Transverse colon (tissue), 4 donors: ENCODE results near the gene CABP4. TPM values are rescaled to one million over a fixed set of nuclear protein-coding genes. Genes with fewer than 3 reads are reported as not detected.
A peak's percentile ranks its signal among the peaks of the same experiment; 100 is the strongest.

ENCODE experiments used
- DNase-seq: peaks from one replicate; pipeline ENCODE4 v3.0.0-alpha.2; 2019
- H3K27ac ChIP-seq, 4 donors: fragments of 200-600 bp; sonication (generic); 2 replicates each; pipeline ENCODE4 v1.5.1; 2016 to 2018; ENCODE audit warnings: inconsistent platforms in 4 of 4
- H3K27me3 ChIP-seq: fragments of 200-600 bp; sonication (generic); 2 replicates; pipeline ENCODE4 v1.5.1; 2017; ENCODE audit warnings: inconsistent platforms
- H3K36me3 ChIP-seq, 4 donors: fragments of 200-600 bp; sonication (generic); 2 replicates each; pipeline ENCODE4 v1.5.1; 2017 to 2019; ENCODE audit warnings: inconsistent platforms in 4 of 4
- H3K4me1 ChIP-seq, 4 donors: fragments of 200-600 bp; sonication (generic); 2 replicates each; pipeline ENCODE4 v1.5.1; 2017 to 2020; ENCODE audit warnings: inconsistent platforms in 4 of 4
- H3K4me3 ChIP-seq, 4 donors: fragments of 200-600 bp; sonication (generic); 1 replicate in 1 of 4; 2 replicates in 3 of 4; pipeline versions ENCODE4 v1.5.1 to v1.6.1; 2017 to 2019; ENCODE audit warnings: inconsistent platforms in 4 of 4
- H3K9me3 ChIP-seq, 2 donors: fragments of 200-600 bp; sonication (generic); 2 replicates each; pipeline ENCODE4 v1.5.1; 2017 to 2019; ENCODE audit warnings: inconsistent platforms in 2 of 2
- EP300 ChIP-seq: sonication (generic); formaldehyde crosslinking; IDR thresholded peaks from one replicate; pipeline ENCODE4 v1.6.1; 2017; ENCODE audit warnings: antibody characterized with exemption, low read depth
- POLR2A ChIP-seq: fragments of 450-650 bp; IDR thresholded peaks from one replicate; pipeline ENCODE4 v1.6.1; 2016; ENCODE audit warnings: antibody characterized with exemption, mild to moderate bottlenecking, moderate library complexity
- POLR2AphosphoS5 ChIP-seq, 3 donors: sonication (generic); formaldehyde crosslinking; IDR thresholded peaks; one replicate each; pipeline ENCODE4 v1.6.1; 2016; ENCODE audit warnings: antibody characterized with exemption in 3 of 3
- WGBS, 2 donors: methylation state at CpG; one replicate each; pipeline ENCODE4 v1.1.5; 2018; ENCODE audit warnings: low coverage in 1 of 2; 5-methylcytosine and 5-hydroxymethylcytosine counted together
- in situ Hi-C, 4 donors: fragments of 200-750 bp; cut with MboI; loops; one replicate each; pipeline versions ENCODE4 v1.15.0 to v1.15.1; 2017; ENCODE audit warnings: low sequenced_read_pairs in 3 of 4, low pct_ligation_motif_present in 1 of 4, low pct_unique_long_range_greater_than_20kb in 1 of 4
- intact Hi-C: fragments of 100-400 bp; cut with DNase I; formaldehyde crosslinking; loops from one replicate; pipeline ENCODE4 v1.15.1; 2023; ENCODE audit warnings: low total_unique reads
- total RNA-seq, 4 donors: library from RNA; depleted of rRNA; stranded (reverse); fragments of >200 nt; gene quantifications; one replicate each; pipeline ENCODE4 v1.1.0, GENCODE V29; 2016
- TF ChIP-seq, protein P1 (sequence below), 5 experiments: fragments of 200-600 bp in 3 of 5; fragments of 450-650 bp in 2 of 5; sonication (generic) in 3 of 5; IDR thresholded peaks; 1 replicate in 2 of 5; 2 replicates in 3 of 5; pipeline ENCODE4 v1.5.1; 2016 to 2017; ENCODE audit warnings: antibody characterized with exemption in 5 of 5, inconsistent platforms in 3 of 5, mild to moderate bottlenecking in 2 of 5, moderate library complexity in 1 of 5

Gene CABP4
- total RNA-seq, 4 donors from 2014 or later, result 1.2 to 2.2 TPM; not detected in 2

GRCh38 chr11:67438158-67438902, 16.8 kb upstream of the CABP4 start:
- in situ Hi-C loops (no loop called here), intact Hi-C loops (no loop called here)
- Histone ChIP-seq H3K9me3 (no peaks in the 10 kb centered on the region), H3K4me1 (peaks cover 6 to 41% (median 22%) of the 10 kb centered on the region in 4 donors), H3K27me3 (no peaks in the 10 kb centered on the region), H3K27ac (peak overlapping the region; percentile 72 to 83 (median 74)), H3K4me3 (peak overlapping the region in 3 of 4 donors; percentile 2 to 41 (median 15)), H3K36me3 (peaks cover 0 to 5% (median 0%) of the 10 kb centered on the region in 4 donors)
- peak; percentile 76 for DNase-seq
- TF ChIP-seq, protein P1, sequence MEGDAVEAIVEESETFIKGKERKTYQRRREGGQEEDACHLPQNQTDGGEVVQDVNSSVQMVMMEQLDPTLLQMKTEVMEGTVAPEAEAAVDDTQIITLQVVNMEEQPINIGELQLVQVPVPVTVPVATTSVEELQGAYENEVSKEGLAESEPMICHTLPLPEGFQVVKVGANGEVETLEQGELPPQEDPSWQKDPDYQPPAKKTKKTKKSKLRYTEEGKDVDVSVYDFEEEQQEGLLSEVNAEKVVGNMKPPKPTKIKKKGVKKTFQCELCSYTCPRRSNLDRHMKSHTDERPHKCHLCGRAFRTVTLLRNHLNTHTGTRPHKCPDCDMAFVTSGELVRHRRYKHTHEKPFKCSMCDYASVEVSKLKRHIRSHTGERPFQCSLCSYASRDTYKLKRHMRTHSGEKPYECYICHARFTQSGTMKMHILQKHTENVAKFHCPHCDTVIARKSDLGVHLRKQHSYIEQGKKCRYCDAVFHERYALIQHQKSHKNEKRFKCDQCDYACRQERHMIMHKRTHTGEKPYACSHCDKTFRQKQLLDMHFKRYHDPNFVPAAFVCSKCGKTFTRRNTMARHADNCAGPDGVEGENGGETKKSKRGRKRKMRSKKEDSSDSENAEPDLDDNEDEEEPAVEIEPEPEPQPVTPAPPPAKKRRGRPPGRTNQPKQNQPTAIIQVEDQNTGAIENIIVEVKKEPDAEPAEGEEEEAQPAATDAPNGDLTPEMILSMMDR (IDR thresholded peaks at IDR 0.05), result no peak
- TF ChIP-seq POLR2A, result peak; percentile 21
- no peak for TF ChIP-seq EP300
- TF ChIP-seq POLR2AphosphoS5 (IDR thresholded peaks at IDR 0.05), result peak in 1 of 3 donors; percentile 65
- 87% methylated on average over 39 of the region's 41 CpGs; no CpG with 5 or more reads in 1 of the 2 donors for WGBS, 2 donors

DNA sequence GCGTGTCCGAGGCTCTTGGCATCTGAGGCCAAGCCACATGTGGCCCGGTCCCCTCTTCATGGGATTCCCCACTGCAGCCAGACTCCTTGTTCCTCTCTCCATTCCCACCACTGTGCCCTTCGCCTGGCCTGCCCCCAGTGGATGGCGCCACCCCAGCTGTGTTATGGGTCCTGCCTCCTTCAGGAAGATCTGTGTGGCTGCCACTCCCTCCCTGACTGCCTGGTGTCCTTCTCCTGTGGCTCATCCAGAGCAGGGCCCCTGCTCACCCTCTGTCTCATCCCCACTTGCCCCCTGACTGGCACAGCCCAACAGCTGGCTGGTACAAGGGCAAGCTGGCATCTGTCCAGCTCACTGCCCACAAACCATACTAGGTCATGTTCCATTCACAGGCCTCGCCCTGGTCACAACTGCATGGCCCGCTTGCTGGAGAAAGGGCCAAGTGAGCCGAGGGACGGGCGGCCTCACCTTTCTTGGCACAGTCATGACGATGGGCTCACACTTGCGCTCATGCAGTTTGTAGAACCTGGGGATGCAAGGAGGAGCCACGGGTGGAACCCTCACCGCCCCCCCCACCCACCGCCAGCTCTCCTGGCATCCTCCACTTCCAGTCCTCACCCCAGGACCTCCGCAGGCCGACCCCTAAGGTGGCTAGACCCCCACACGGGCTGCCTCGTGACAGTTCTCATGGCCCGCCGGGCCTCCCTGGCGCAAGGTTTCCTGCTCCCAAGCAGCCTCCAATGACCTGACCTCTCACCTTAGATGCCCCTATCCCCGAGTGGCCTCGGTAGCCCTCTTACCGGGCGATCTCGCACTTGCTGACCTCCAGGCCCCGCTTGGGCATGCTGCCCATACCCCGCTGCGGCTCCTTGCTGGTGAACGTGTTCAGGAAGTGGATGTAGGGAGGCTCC, 15.6 kb upstream of the CABP4 start:
- Histone ChIP-seq H3K27me3 (no peaks in the 10 kb centered on the region), H3K9me3 (no peaks in the 10 kb centered on the region), H3K4me1 (peaks cover 8 to 48% (median 27%) of the 10 kb centered on the region in 4 donors), H3K27ac (peak overlapping the region; percentile 72 to 83 (median 74)), H3K4me3 (no peak overlapping the region), H3K36me3 (no peaks in the 10 kb centered on the region)
- in situ Hi-C loops, result no loop called here
- no peak for TF ChIP-seq EP300
- TF ChIP-seq, protein P1 (IDR thresholded peaks at IDR 0.05), result peak in 2 of 5 experiments; percentile 18 to 22
- WGBS, 2 donors, result 80% methylated on average over 31 of the region's 31 CpGs; no CpG with 5 or more reads in 1 of the 2 donors
- DNase-seq, result peak; percentile 62
- intact Hi-C loops, result no loop called here

DNA sequence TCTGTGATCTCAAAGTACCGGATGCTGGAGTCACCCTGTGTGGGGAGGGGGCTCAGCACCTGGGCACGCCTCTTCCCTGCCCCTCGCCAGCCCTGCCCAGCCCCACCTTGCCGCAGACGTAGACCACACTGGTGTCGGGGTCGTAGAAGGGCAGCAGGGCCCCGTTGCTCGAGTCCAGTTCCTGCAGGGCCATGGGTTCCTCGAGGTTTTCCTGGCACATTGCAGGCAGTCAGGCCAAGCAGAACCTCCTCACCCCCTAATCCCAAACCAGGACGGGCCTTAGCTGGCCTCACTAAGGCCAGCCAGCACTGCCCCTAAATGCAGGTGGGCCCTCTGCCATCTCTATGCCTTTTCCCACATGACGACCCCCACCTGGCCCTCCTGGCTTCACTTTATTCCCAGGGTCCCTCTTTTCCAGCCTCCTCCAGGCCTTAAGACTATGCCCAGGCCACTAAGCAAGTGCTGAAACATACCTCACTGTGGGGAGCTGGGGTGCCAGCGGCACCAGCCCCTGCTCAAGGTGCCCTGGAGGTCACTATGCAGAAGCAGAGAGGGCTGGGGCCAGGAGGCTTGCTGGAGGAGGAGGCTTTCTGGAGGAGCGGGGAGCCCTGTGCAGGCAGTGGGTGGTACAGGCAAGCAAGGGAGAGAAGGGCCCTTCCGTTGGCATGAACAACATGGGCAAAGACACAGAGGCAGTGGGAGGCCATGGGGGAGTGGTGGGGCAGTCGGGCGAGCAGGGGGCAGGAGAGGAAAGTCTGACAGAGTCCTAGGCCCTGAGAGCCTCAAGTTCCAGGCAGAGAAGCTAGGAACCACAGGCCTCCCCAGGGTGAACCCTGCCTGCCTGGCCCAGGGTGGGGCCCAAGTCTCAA, 14.7 kb upstream of the CABP4 start:
- Histone ChIP-seq H3K36me3 (no peaks in the 10 kb centered on the region), H3K9me3 (no peaks in the 10 kb centered on the region), H3K4me1 (peaks cover 8 to 57% (median 32%) of the 10 kb centered on the region in 4 donors), H3K27me3 (no peaks in the 10 kb centered on the region), H3K4me3 (no peak overlapping the region), H3K27ac (peak overlapping the region; percentile 72 to 83 (median 74))
- in situ Hi-C loops (no loop called here), intact Hi-C loops (no loop called here)
- DNase-seq, result no peak
- WGBS, 2 donors, result 75 to 100% methylated on average over 1 to 17 of the region's 17 CpGs
- no peak for TF ChIP-seq POLR2AphosphoS5 (IDR thresholded peaks at IDR 0.05)
- TF ChIP-seq, protein P1 (IDR thresholded peaks at IDR 0.05), result no peak
- no peak for TF ChIP-seq POLR2A
- TF ChIP-seq EP300, result no peak
